ENCODE data around the gene TNNT2. TPM values are rescaled to one million over a fixed set of nuclear protein-coding genes. Genes with fewer than 3 reads are reported as not detected.

Gene TNNT2
- total and polyA plus RNA-seq, 2 of the 13 experiments (the other 11 are each of a cell fraction or from before 2014, with no cell fraction given), result 0.20 to 0.63 TPM

DNA sequence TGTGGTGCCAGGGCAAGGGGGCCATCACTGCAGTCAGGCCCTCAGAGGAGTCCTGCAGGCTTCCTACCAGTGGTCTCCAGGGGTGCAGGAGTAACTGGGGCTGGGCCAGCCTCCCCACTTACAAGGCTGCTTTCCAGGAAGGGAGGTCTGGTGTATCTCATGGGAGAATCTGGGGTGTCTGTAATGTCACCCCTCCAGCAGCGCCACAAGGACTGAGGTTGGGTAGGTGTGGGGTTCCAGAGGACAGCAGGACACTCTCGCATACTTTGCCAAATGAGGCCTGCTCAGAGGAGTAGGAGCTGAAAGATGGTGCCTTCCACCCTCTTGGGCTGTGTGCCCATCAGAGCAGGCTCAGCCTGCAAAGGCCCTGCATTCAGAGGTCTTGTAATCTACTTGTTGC lies 46.9 kb downstream of the TNNT2 start (continued):
- TF ChIP-seq, protein P1, sequence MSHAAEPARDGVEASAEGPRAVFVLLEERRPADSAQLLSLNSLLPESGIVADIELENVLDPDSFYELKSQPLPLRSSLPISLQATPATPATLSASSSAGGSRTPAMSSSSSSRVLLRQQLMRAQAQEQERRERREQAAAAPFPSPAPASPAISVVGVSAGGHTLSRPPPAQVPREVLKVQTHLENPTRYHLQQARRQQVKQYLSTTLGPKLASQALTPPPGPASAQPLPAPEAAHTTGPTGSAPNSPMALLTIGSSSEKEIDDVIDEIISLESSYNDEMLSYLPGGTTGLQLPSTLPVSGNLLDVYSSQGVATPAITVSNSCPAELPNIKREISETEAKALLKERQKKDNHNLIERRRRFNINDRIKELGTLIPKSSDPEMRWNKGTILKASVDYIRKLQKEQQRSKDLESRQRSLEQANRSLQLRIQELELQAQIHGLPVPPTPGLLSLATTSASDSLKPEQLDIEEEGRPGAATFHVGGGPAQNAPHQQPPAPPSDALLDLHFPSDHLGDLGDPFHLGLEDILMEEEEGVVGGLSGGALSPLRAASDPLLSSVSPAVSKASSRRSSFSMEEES (CRISPR knock-in tag; IDR thresholded peaks at IDR 0.05), result no peak
- TF ChIP-seq SMARCC2 (IDR thresholded peaks at IDR 0.05) (no peak), SMARCE1 (IDR thresholded peaks at IDR 0.05; ENCODE audit: borderline replicate concordance) (no peak), PHF8 (CRISPR knock-in tag; IDR thresholded peaks at IDR 0.05) (no peak), THYN1 (CRISPR knock-in tag; IDR thresholded peaks at IDR 0.05; ENCODE audit: borderline replicate concordance, low read depth) (no peak), ZFY (CRISPR knock-in tag; IDR thresholded peaks at IDR 0.05) (no peak), ZNF224 (CRISPR knock-in tag; IDR thresholded peaks at IDR 0.05) (no peak), ZNF7 (CRISPR knock-in tag; IDR thresholded peaks at IDR 0.05) (no peak)
- TF ChIP-seq, protein P2, sequence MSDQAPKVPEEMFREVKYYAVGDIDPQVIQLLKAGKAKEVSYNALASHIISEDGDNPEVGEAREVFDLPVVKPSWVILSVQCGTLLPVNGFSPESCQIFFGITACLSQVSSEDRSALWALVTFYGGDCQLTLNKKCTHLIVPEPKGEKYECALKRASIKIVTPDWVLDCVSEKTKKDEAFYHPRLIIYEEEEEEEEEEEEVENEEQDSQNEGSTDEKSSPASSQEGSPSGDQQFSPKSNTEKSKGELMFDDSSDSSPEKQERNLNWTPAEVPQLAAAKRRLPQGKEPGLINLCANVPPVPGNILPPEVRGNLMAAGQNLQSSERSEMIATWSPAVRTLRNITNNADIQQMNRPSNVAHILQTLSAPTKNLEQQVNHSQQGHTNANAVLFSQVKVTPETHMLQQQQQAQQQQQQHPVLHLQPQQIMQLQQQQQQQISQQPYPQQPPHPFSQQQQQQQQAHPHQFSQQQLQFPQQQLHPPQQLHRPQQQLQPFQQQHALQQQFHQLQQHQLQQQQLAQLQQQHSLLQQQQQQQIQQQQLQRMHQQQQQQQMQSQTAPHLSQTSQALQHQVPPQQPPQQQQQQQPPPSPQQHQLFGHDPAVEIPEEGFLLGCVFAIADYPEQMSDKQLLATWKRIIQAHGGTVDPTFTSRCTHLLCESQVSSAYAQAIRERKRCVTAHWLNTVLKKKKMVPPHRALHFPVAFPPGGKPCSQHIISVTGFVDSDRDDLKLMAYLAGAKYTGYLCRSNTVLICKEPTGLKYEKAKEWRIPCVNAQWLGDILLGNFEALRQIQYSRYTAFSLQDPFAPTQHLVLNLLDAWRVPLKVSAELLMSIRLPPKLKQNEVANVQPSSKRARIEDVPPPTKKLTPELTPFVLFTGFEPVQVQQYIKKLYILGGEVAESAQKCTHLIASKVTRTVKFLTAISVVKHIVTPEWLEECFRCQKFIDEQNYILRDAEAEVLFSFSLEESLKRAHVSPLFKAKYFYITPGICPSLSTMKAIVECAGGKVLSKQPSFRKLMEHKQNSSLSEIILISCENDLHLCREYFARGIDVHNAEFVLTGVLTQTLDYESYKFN (CRISPR knock-in tag; conservative IDR thresholded peaks at IDR 0.05), result no peak

DNA sequence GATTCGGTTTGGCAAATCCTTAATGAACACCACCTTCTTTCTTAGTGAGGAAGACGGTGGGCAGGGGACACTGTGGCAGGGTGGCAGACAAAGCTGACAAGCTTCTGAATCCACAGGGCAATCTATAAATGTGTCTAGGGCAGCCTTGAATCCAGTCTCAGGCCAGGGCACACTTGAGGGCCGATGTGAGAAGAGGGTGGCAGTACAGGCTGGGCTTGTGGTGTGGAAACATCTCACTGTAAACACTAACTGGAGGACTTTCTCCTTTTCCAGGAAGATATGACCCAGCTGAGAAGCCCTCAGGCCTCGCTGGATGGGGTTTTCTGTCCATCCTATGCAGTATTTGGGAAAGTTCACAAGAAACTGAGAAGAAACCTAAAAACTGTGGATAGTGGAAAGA lies 47.7 kb downstream of the TNNT2 start:
- in situ Hi-C loops (cut with HindIII; ENCODE audit: extremely low pct_ligation_motif_present, low pct_unique_long_range_greater_than_20kb), result no loop called here
- no peak overlapping the region for H2AFZ ChIP-seq (ENCODE audit: low read length)
- H3K36me3 ChIP-seq (replicated peaks in 1 of 2; ENCODE audit: control insufficient read depth in 1 of 2, insufficient read depth in 2 of 2, low read length in 2 of 2), result no peaks in the 10 kb centered on the region
- no peaks in the 10 kb centered on the region for H3K9me3 ChIP-seq (ENCODE audit: low read length)
- 3% methylated on average over 4 of the region's 4 CpGs for WGBS (ENCODE audit: low lambda C conversion rate)
- no TSS peak for BruUV-seq (replicated peaks)
- H3K4me1 ChIP-seq (ENCODE audit: insufficient read depth, low read length), result no peaks in the 10 kb centered on the region
- H4K20me1 ChIP-seq (ENCODE audit: insufficient read depth, low read length), result no peaks in the 10 kb centered on the region
- no peaks in the 10 kb centered on the region for H3K79me2 ChIP-seq (ENCODE audit: insufficient read depth, low read length)
- no peak overlapping the region for H3K27ac ChIP-seq (ENCODE audit: extremely low read length, insufficient read depth, low read length)
- H3K4me3 ChIP-seq (replicated peaks in 1 of 3; ENCODE audit: insufficient read depth in 1 of 3, low read depth in 2 of 3, low read length in 3 of 3), result no peak overlapping the region
- ChIA-PET CTCF (ENCODE audit: low intra/inter-chr PET ratio, low total read pairs) (no interaction called here), POLR2A (no interaction called here)
- DNase-seq (ENCODE audit: low spot score) (no peak), ATAC-seq (no peak), FAIRE-seq (no peak)
- no peak overlapping the region for H3K9ac ChIP-seq (ENCODE audit: insufficient read depth, low read depth, low read length)
- H3K27me3 ChIP-seq (ENCODE audit: control insufficient read depth in 1 of 2, insufficient read depth in 2 of 2, low read length in 2 of 2), result peaks cover 0 to 5% of the 10 kb centered on the region in 2 experiments; a peak in 1 of 5 replicates
- no peak overlapping the region for H3K4me2 ChIP-seq (ENCODE audit: low read depth, low read length)
- intact Hi-C loops (cut with micrococcal nuclease; ENCODE audit: unreplicated experiment), result no loop called here
- TF ChIP-seq, protein P3, sequence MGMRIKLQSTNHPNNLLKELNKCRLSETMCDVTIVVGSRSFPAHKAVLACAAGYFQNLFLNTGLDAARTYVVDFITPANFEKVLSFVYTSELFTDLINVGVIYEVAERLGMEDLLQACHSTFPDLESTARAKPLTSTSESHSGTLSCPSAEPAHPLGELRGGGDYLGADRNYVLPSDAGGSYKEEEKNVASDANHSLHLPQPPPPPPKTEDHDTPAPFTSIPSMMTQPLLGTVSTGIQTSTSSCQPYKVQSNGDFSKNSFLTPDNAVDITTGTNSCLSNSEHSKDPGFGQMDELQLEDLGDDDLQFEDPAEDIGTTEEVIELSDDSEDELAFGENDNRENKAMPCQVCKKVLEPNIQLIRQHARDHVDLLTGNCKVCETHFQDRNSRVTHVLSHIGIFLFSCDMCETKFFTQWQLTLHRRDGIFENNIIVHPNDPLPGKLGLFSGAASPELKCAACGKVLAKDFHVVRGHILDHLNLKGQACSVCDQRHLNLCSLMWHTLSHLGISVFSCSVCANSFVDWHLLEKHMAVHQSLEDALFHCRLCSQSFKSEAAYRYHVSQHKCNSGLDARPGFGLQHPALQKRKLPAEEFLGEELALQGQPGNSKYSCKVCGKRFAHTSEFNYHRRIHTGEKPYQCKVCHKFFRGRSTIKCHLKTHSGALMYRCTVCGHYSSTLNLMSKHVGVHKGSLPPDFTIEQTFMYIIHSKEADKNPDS (CRISPR knock-in tag; IDR thresholded peaks at IDR 0.05), result no peak
- TF ChIP-seq ZNF724P (CRISPR knock-in tag; IDR thresholded peaks at IDR 0.05; ENCODE audit: borderline replicate concordance), result no peak
- TF ChIP-seq PCBP1 (IDR thresholded peaks at IDR 0.05; ENCODE audit: borderline replicate concordance, low read depth, low read length), result no peak
- TF ChIP-seq GTF3A (CRISPR knock-in tag; conservative IDR thresholded peaks at IDR 0.05), result no peak
